Adipocyte (in vitro differentiated cells): Measurements from ENCODE around the gene BBS7.

Experiments
- DNase-seq: peaks from one replicate; pipeline ENCODE4 v3.0.0-alpha.2; 2015; ENCODE audit warnings: low read depth
- H3K27me3 ChIP-seq: replicated peaks from 2 replicates; pipeline ENCODE4 v1.7.0; 2013; ENCODE audit warnings: mild to moderate bottlenecking, low read length, moderate library complexity; ENCODE audit not compliant: control insufficient read depth, insufficient read depth
- H3K36me3 ChIP-seq: 2 replicates; pipeline ENCODE4 v1.7.0; 2013; ENCODE audit warnings: low read length, mild to moderate bottlenecking, moderate library complexity; ENCODE audit not compliant: control insufficient read depth, insufficient read depth, severe bottlenecking
- H3K4me1 ChIP-seq: 2 replicates; pipeline ENCODE4 v1.7.0; 2013; ENCODE audit warnings: mild to moderate bottlenecking, low read length, moderate library complexity; ENCODE audit not compliant: control insufficient read depth, insufficient read depth
- H3K4me3 ChIP-seq: 2 replicates; pipeline ENCODE4 v1.7.0; 2013; ENCODE audit warnings: mild to moderate bottlenecking, low read length, moderate library complexity
- H3K9ac ChIP-seq: 2 replicates; pipeline ENCODE4 v1.7.0; 2013; ENCODE audit warnings: mild to moderate bottlenecking, low read length, moderate library complexity
- H3K9me3 ChIP-seq: 2 replicates; pipeline ENCODE4 v1.7.0; 2013; ENCODE audit warnings: mild to moderate bottlenecking, low read length, moderate library complexity; ENCODE audit not compliant: control insufficient read depth

The BBS7 gene, protein sequence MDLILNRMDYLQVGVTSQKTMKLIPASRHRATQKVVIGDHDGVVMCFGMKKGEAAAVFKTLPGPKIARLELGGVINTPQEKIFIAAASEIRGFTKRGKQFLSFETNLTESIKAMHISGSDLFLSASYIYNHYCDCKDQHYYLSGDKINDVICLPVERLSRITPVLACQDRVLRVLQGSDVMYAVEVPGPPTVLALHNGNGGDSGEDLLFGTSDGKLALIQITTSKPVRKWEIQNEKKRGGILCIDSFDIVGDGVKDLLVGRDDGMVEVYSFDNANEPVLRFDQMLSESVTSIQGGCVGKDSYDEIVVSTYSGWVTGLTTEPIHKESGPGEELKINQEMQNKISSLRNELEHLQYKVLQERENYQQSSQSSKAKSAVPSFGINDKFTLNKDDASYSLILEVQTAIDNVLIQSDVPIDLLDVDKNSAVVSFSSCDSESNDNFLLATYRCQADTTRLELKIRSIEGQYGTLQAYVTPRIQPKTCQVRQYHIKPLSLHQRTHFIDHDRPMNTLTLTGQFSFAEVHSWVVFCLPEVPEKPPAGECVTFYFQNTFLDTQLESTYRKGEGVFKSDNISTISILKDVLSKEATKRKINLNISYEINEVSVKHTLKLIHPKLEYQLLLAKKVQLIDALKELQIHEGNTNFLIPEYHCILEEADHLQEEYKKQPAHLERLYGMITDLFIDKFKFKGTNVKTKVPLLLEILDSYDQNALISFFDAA

DNA sequence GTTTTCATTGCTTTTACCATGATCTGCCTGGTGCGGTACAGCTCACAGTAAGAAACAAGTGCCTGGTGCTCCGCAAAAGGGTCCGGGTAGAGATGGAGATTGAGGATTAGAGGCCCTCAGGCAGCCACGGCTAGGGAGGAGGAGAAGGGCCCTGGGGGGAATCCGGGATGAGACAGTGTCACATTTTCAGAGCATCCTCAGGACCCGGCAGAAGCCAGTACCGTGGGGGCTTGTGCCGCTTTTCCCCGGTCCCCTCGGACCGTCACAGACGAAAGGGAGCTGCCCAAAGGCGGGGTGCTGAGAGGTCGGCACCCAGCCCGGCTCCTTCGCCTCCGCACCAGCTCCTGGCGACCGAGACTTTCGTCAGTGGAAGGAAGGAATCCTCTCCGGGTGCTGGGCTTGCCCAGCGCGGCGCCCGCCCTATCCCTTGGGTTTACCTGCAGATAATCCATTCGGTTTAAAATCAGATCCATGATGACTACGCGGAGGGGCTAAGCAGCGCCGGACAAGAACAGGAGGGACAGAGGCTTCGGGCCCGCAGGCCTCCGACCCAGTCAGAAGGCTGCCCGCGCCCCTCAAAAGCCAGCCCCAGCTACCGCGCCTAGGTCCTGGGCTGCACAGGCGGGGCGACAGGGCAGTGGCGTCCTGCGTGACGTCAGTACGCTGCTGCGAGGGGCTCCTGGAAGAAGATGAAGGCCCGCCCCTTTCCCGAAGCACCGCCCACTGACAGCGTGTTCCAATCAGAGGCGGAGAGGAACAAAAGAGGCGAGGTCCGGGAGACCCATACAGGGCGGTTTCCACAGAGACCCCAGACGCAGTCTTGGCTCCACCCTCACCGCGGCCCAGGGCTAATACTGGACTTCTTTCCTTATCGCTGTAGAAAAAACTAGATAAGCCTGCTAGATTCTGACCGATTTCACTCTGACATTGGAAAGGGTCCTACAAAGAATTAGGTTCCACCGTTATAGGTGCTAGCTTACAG lies at the start of gene BBS7:
BBS7 (minus strand) TSS at position 634 of the 982 bp plus-strand sequence; CDS start at position 473, 161 bp downstream.
- H3K36me3 ChIP-seq: peaks cover 12% of the 10 kb centered on the region
- H3K9ac ChIP-seq: peak within 1 kb of the TSS; percentile 94
- H3K27me3 ChIP-seq: no peaks in the 10 kb centered on the region
- peaks cover 5% of the 10 kb centered on the region for H3K4me1 ChIP-seq
- H3K4me3 ChIP-seq: peak within 1 kb of the TSS; percentile 99
- peak; percentile 99 for DNase-seq
- no peaks in the 10 kb centered on the region for H3K9me3 ChIP-seq

DNA sequence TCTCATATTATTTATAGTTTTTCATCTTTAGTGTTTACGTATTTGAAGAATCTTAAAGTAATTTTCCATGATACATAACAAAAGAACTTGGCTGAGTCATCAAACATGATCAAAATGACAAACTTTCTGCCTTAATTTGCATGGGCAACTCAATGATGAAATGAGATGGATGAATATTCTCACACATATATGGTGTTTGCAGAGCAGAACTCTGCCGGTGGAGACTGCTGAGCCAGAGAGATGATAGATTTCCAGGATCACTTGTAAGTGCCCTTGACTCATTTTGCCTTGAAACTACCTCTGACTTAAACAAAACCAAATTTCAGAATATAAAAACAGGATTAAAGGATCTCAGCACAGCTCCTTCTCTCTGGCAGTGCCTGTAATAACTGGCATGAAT lies 43.4 kb upstream of the BBS7 start:
- Histone ChIP-seq H3K4me3 (no peak overlapping the region), H3K4me1 (no peaks in the 10 kb centered on the region), H3K9me3 (no peaks in the 10 kb centered on the region), H3K36me3 (no peaks in the 10 kb centered on the region), H3K27me3 (no peaks in the 10 kb centered on the region), H3K9ac (no peak overlapping the region)
- no peak for DNase-seq

DNA sequence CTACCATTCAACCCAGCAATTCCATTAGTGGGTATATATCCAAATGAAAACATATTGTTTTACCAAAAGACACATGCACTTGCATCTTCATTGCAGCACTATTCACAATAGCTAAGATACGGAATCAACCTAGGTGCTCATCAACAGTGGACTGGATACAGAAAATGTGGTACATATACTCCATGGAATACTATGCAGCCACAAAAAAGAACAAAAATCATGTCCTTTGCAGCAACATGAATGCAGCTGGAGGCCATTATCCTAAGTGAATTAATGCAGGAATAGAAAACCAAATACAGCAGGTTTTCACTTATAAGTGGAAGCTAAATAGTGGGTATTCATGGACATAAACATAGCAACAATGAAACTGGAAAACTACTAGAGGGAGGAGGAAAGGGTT lies 38.1 kb upstream of the BBS7 start:
- Histone ChIP-seq H3K9ac (no peak overlapping the region), H3K4me1 (no peaks in the 10 kb centered on the region), H3K4me3 (no peak overlapping the region), H3K36me3 (no peaks in the 10 kb centered on the region), H3K27me3 (no peaks in the 10 kb centered on the region), H3K9me3 (no peaks in the 10 kb centered on the region)
- no peak for DNase-seq

DNA sequence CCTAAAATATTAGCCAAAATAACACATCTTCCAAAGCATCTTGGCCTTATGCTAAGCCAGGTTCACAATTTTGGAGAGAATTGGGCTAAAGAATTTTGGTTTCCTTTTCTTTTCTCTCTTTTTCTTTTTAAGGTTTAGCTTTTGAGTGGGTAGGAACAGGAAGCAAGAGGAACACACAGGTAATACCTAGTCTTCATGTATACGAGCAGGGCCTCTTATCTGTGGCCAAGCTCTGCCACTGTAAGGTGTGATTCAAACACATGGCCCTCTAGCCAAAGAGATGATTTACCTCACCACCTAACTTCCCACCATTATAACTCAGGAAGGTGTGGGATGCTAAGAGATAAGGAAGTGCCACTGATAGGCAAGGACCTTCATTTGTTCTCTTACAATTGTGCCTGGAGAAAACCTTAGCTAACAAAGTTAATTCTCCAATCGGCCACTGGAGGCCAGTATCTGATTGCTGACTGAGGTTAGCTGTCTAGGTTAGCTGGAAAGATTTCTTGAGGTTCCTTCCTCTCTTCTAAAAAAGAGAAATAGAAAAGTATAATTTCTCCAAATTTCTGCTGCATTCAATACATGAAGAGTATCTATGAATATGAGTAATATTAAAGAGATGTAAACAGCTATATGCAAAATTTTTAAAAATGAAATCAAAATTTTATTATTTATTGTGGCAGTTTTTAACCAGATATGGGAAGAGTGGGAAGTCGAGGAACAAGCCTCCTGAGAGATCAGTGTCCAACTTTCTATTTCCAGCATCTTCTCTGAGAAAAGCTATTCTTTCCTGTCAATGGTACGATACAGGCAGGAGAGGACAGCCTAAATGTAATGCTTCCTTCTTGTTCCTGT lies 30.1 kb upstream of the BBS7 start:
- Histone ChIP-seq H3K27me3 (no peaks in the 10 kb centered on the region), H3K9ac (no peak overlapping the region), H3K4me3 (no peak overlapping the region), H3K4me1 (no peaks in the 10 kb centered on the region), H3K9me3 (no peaks in the 10 kb centered on the region), H3K36me3 (no peaks in the 10 kb centered on the region)
- peak; percentile 84 for DNase-seq

DNA sequence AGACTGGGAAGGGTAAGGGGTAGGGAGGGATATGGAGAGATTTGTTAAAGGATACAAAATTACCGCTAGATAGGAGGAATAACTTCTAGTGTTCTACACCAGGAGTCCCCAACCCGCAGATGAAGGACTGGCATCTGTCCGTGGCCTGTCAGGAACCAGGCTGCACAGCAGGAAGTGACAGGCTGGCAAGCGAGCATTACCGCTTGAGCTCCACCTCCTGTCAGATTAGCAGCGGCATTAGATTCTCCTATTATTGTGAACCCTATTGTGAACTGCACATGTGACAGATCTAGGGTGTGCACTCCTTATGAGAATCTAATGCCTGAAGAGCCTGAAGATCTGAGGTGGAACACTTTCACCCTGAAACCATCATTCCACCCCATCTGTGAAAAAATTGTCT lies 27.9 kb upstream of the BBS7 start:
- Histone ChIP-seq H3K9me3 (no peaks in the 10 kb centered on the region), H3K27me3 (no peaks in the 10 kb centered on the region), H3K4me3 (no peak overlapping the region), H3K9ac (no peak overlapping the region), H3K36me3 (no peaks in the 10 kb centered on the region), H3K4me1 (no peaks in the 10 kb centered on the region)
- DNase-seq: no peak

DNA sequence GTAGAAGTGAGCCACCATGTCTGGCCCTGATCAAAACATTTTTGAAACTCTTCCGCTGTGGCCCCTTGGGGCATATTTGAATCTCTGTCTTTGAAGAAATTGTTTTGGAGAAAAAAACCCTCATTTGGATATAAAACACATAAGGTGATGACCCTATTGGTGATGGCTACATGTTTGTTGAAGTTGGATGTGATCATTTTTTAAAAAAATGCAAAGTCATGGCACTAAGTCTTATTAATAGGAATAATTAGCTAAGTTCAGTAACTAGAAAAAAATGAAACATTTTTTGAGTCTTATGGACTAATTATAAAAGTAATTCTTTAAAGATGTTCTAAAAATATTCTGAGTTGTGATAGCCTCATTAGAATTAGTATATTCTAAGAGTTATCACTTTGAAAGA lies 17.9 kb upstream of the BBS7 start:
- H3K4me1 ChIP-seq: no peaks in the 10 kb centered on the region
- DNase-seq: no peak

DNA sequence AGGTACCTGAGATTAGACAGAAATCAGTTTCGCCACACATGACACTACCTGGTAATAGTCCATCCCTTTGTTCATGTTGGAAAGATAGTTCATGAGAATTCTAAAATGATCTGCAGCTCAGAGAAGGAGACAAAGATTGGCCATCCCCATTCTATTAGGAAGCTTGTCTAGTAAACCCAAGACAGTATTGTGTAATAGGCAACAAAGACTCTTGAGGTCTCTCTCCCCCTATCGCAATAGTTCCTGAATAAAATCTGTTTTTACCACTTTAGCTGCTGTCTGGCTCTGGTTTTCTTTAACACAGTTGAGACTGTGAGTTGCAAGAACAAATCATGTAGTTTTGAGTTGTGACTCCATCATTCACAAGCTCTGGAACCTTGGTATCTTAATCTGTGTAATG lies 14.8 kb upstream of the BBS7 start:
- Histone ChIP-seq H3K9ac (no peak overlapping the region), H3K4me1 (no peaks in the 10 kb centered on the region), H3K4me3 (no peak overlapping the region), H3K27me3 (no peaks in the 10 kb centered on the region), H3K36me3 (no peaks in the 10 kb centered on the region), H3K9me3 (no peaks in the 10 kb centered on the region)
- no peak for DNase-seq

More for the DNA sequence above, 17.9 kb upstream of the BBS7 start:
- Histone ChIP-seq H3K27me3 (no peaks in the 10 kb centered on the region), H3K9ac (no peak overlapping the region), H3K36me3 (no peaks in the 10 kb centered on the region), H3K4me3 (no peak overlapping the region), H3K9me3 (no peaks in the 10 kb centered on the region)

DNA sequence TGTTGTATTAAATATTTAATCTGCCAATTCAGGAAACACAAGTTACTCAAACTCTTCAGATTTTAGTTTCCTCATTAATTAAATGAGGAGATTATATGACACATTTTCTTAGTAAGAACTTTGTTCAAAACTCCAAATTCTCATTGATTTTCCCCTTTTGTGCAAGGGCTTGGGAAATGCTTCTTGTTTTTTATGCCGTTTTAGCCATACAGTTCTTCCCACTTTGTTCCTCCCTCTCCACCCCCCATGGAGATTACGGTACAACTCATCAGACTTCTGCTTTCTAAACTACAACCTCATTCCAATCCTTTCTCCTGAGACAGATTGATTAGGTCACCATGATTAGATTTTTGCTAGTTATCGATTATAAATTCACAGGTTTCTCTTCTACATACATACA lies 10.9 kb upstream of the BBS7 start:
- Histone ChIP-seq H3K9ac (no peak overlapping the region), H3K9me3 (no peaks in the 10 kb centered on the region), H3K36me3 (no peaks in the 10 kb centered on the region), H3K27me3 (no peaks in the 10 kb centered on the region), H3K4me3 (no peak overlapping the region), H3K4me1 (no peaks in the 10 kb centered on the region)
- no peak for DNase-seq

- Histone ChIP-seq H3K9ac (no peak overlapping the region), H3K4me3 (no peak overlapping the region), H3K36me3 (no peaks in the 10 kb centered on the region), H3K27me3 (no peaks in the 10 kb centered on the region), H3K9me3 (no peaks in the 10 kb centered on the region), H3K4me1 (no peaks in the 10 kb centered on the region)
- no peak for DNase-seq
These were observed 8.9 kb upstream of the BBS7 start for GRCh38 chr4:121879135-121879534.

DNA sequence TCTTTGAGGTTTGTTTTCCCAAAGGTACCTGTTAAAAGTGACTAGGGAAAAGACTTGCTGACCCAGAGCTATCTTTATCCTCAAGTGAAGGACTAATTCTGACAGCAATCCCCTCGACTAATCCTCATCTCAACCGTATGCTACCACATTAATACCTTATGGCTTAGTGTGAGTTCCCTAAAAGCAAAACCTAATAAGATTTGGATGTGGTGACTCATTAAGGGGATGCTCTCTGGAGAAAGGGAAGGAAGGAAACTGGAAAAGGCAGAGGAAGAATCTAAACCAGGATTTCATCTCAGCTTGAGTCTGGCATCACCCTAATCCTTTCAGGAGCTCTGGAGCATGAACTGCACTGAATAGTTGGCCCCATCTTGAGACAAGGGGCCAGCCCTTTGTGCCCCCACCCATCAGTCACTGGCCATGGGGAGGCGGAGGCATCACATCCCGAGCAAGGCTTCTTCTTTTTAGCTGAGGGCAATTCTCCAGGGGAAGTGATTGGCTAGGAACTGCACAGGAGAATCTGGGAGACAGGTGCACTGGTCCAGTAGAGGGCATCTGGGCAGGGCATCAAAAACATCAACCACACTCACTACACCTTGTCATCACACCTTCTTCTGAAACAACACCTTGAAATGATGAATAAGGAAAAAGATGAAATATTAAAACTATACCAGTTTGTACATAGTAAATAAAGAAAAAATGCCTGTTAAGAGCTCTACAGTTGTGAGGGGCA lies 6.9 kb upstream of the BBS7 start:
- no peaks in the 10 kb centered on the region for H3K36me3 ChIP-seq
- H3K4me1 ChIP-seq: peaks cover 5% of the 10 kb centered on the region
- no peaks in the 10 kb centered on the region for H3K9me3 ChIP-seq
- no peak for DNase-seq
- no peak overlapping the region for H3K4me3 ChIP-seq
- H3K9ac ChIP-seq: no peak overlapping the region
- no peaks in the 10 kb centered on the region for H3K27me3 ChIP-seq
